Uterus (tissue), 2 donors: ENCODE measurements around the gene BNC2.

Experiments
- POLR2A ChIP-seq, 2 donors: fragments of 450-650 bp; IDR thresholded peaks; one replicate each; pipeline ENCODE4 v1.6.1; 2016; ENCODE audit warnings: antibody characterized with exemption in 2 of 2, mild to moderate bottlenecking in 1 of 2, moderate library complexity in 1 of 2
- TF ChIP-seq, protein P1 (sequence below), 4 experiments: fragments of 200-600 bp in 2 of 4; fragments of 450-650 bp in 2 of 4; sonication (generic) in 2 of 4; IDR thresholded peaks; one replicate each; pipeline ENCODE4 v1.5.1; 2016 to 2019; ENCODE audit warnings: antibody characterized with exemption in 4 of 4, mild to moderate bottlenecking in 2 of 4, moderate library complexity in 1 of 4

- TF ChIP-seq, protein P1, sequence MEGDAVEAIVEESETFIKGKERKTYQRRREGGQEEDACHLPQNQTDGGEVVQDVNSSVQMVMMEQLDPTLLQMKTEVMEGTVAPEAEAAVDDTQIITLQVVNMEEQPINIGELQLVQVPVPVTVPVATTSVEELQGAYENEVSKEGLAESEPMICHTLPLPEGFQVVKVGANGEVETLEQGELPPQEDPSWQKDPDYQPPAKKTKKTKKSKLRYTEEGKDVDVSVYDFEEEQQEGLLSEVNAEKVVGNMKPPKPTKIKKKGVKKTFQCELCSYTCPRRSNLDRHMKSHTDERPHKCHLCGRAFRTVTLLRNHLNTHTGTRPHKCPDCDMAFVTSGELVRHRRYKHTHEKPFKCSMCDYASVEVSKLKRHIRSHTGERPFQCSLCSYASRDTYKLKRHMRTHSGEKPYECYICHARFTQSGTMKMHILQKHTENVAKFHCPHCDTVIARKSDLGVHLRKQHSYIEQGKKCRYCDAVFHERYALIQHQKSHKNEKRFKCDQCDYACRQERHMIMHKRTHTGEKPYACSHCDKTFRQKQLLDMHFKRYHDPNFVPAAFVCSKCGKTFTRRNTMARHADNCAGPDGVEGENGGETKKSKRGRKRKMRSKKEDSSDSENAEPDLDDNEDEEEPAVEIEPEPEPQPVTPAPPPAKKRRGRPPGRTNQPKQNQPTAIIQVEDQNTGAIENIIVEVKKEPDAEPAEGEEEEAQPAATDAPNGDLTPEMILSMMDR (IDR thresholded peaks at IDR 0.05), result no peak
- no peak for TF ChIP-seq POLR2A (IDR thresholded peaks at IDR 0.05)
These were observed 198.8 kb downstream of the BNC2 start for GRCh38 chr9:16671591-16672137.
